DOHH2 (cell line): ENCODE results near the gene TMEM141.
"Not testable (repeated sequence)": the region's sequence is repeated elsewhere in the genome, so short reads cannot be mapped to it uniquely, and the experiment has no call there.

ENCODE experiments used
- H3F3A ChIP-seq: fragments of 200-600 bp; sonication (generic), shearing (Covaris generic); 2 replicates; pipeline ENCODE4 v1.6.0; 2016; ENCODE audit warnings: antibody characterized with exemption, mild to moderate bottlenecking; ENCODE audit not compliant: control insufficient read depth, insufficient read depth
- H3K27ac ChIP-seq: fragments of 200-600 bp; sonication (generic); 2 replicates; pipeline ENCODE4 v1.5.1; 2014; ENCODE audit warnings: low read depth, mild to moderate bottlenecking, low read length, moderate library complexity
- H3K27me3 ChIP-seq: fragments of 200-600 bp; sonication (generic); 2 replicates; pipeline ENCODE4 v1.6.1; 2014; ENCODE audit warnings: mild to moderate bottlenecking, low read length, mixed read lengths; ENCODE audit not compliant: control insufficient read depth
- H3K36me3 ChIP-seq: fragments of 200-600 bp; sonication (generic); 2 replicates; pipeline ENCODE4 v1.6.1; 2014; ENCODE audit warnings: mild to moderate bottlenecking, low read length, moderate library complexity, mixed read lengths; ENCODE audit not compliant: control insufficient read depth
- H3K4me1 ChIP-seq: fragments of 200-600 bp; sonication (generic); 2 replicates; pipeline ENCODE4 v1.6.1; 2014; ENCODE audit warnings: mild to moderate bottlenecking, low read length, mixed read lengths; ENCODE audit not compliant: control insufficient read depth
- H3K4me2 ChIP-seq: fragments of 200-600 bp; sonication (generic); 2 replicates; pipeline ENCODE4 v1.6.0; 2014; ENCODE audit warnings: mild to moderate bottlenecking, low read length, moderate library complexity
- H3K4me3 ChIP-seq: fragments of 200-600 bp; sonication (generic); 2 replicates; pipeline ENCODE4 v1.5.1; 2014; ENCODE audit warnings: mild to moderate bottlenecking, low read length, mixed read lengths
- H3K79me2 ChIP-seq: fragments of 200-600 bp; sonication (generic); 2 replicates; pipeline ENCODE4 v1.6.1; 2014; ENCODE audit warnings: mild to moderate bottlenecking, low read length, mixed read lengths; ENCODE audit not compliant: control insufficient read depth
- H3K9me2 ChIP-seq: fragments of 200-600 bp; sonication (generic); replicated peaks from 2 replicates; pipeline ENCODE4 v1.6.1; 2014; ENCODE audit warnings: mild to moderate bottlenecking, low read length, mixed read lengths; ENCODE audit not compliant: control insufficient read depth
- H3K9me3 ChIP-seq: fragments of 200-600 bp; sonication (generic); 2 replicates; pipeline ENCODE4 v1.6.1; 2014; ENCODE audit warnings: antibody characterized with exemption, low read length, mixed read lengths; ENCODE audit not compliant: control insufficient read depth, insufficient read depth
- H4K20me1 ChIP-seq: fragments of 200-600 bp; sonication (generic); 2 replicates; pipeline ENCODE4 v1.6.0; 2014; ENCODE audit warnings: low read depth, mild to moderate bottlenecking, antibody characterized with exemption, low read length, moderate library complexity; ENCODE audit not compliant: control insufficient read depth, insufficient read depth
- CTCF ChIP-seq: fragments of 200-600 bp; sonication (generic); IDR thresholded peaks from one replicate; pipeline ENCODE4 v1.5.1; 2014; ENCODE audit warnings: antibody characterized with exemption, mild to moderate bottlenecking, low read depth, low read length; ENCODE audit not compliant: poor library complexity, severe bottlenecking
- EZH2phosphoT487 ChIP-seq: fragments of 200-600 bp; sonication (generic); IDR thresholded peaks from 2 replicates; pipeline ENCODE4 v1.6.1; 2017; ENCODE audit warnings: borderline replicate concordance, mild to moderate bottlenecking, antibody characterized with exemption, low read length, moderate library complexity, mixed read lengths

TMEM141 gene

DNA sequence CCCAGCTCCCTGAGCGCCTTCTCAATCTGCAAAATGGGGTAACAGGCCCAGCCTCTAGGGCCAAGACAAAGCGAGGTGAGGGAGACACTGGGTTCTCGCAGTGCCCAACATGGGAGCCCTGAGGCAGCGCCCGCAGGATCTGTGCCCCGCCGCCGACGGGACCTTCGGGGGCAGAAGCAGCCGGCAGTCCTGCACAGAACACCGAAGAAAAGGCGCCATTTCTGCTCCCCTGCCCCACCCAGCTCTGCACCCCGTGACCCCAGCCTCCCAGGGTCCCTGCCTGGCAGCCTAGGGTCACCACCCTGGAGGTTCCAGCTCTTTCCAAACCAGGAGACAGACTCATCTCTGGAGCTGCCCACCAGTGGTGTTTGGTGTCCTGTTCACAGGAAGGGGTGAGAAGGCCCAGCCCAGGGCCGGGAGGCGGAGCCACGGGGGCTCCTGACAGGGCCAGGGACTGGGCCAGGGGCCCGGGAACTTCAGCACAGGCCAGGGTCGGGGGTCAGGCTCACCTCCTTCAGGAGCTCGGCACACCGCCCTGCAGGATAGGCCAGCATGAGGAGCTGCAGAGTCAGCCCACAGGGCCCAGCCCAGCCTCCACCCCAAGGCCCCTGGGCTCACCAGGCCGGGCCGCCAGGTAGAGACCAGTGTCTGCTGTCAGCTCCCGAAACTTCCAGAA lies 36.4 kb upstream of the TMEM141 start:
- Histone ChIP-seq H3K79me2 (no peaks in the 10 kb centered on the region), H3K9me3 (peaks cover 38% of the 10 kb centered on the region), H3K36me3 (no peaks in the 10 kb centered on the region), H3K27me3 (peaks cover 7% of the 10 kb centered on the region; the same call in 1 of the 2 replicates), H3K4me1 (peaks cover 43% of the 10 kb centered on the region), H3K9me2 (no peaks in the 10 kb centered on the region), H3K4me3 (no peak overlapping the region), H3K27ac (no peak overlapping the region), H3K4me2 (no peak overlapping the region), H4K20me1 (no peaks in the 10 kb centered on the region), H3F3A (peaks cover 2% of the 10 kb centered on the region; the same call in 1 of the 2 replicates)
- TF ChIP-seq EZH2phosphoT487 (no peak), CTCF (no peak)

DNA sequence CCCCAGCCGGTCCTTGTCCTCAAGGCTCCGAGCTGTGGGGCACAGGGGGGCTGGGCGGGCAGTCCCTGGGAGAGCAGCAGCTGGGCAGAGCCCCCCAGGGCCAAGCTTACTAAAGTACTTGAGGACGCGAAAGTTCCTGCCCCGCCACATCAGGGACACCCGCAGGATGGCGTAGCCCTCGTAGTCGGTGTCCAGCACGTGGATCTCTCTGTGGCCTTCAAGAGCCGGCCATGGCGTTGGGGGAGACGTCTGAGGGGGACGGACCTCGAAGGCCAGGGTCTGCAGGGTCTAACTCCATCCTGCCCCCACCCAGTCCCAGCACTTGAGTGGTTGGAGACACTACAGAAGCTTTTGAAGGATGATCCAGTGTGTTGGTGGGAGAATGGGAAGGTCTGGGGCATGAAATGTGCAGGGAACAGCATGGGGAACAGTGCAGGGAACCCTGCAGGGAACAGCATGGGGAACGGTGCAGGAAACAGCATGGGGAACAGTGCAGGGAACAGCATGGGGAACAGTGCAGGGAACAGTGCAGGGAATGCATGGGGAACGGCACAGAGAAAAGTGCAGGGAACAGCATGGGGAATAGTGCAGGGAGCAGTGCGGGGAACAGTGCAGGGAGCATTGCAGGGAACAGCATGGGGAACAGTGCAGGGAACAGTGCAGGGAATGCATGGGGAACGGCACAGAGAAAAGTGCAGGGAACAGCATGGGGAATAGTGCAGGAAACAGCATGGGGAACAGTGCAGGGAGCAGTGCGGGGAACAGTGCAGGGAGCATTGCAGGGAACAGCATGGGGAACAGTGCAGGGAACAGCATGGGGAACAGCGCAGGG lies 35.6 kb upstream of the TMEM141 start:
- not testable (repeated sequence) for H4K20me1 ChIP-seq, H3K79me2 ChIP-seq, H3K27ac ChIP-seq, H3K4me2 ChIP-seq, H3K36me3 ChIP-seq, H3K27me3 ChIP-seq, H3F3A ChIP-seq, H3K4me3 ChIP-seq, H3K9me2 ChIP-seq
- H3K4me1 ChIP-seq, result peaks cover 36% of the 10 kb centered on the region
- H3K9me3 ChIP-seq, result peaks cover 38% of the 10 kb centered on the region

DNA sequence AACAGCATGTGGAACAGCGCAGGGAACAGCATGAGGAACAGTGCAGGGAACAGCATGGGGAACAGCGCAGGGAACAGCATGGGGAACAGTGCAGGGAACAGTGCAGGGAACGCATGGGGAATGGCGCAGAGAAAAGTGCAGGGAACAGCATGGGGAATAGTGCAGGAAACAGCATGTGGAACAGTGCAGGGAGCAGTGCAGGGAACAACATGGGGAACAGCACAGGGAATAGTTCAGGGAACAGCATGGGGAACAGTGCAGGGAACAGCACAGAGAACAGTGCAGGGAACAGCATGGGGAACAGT lies 35.1 kb upstream of the TMEM141 start:
- no peak overlapping the region for H3K4me2 ChIP-seq
- H3K9me3 ChIP-seq, result peaks cover 35% of the 10 kb centered on the region

More for the DNA sequence above, 35.1 kb upstream of the TMEM141 start:
- Histone ChIP-seq H3K79me2 (no peaks in the 10 kb centered on the region), H3F3A (no peaks in the 10 kb centered on the region; the same call in 1 of the 2 replicates), H3K27ac (no peak overlapping the region), H3K27me3 (peaks cover 7% of the 10 kb centered on the region; the same call in 1 of the 2 replicates), H3K4me3 (no peak overlapping the region), H3K9me2 (no peaks in the 10 kb centered on the region), H3K36me3 (no peaks in the 10 kb centered on the region), H4K20me1 (no peaks in the 10 kb centered on the region), H3K4me1 (peaks cover 36% of the 10 kb centered on the region)
- TF ChIP-seq CTCF (no peak), EZH2phosphoT487 (no peak)
